A204.1 (cell line): ENCODE measurements around the gene CANX.
"Not testable (repeated sequence)": the region's sequence is repeated elsewhere in the genome, so short reads cannot be mapped to it uniquely, and the experiment has no call there.

Source experiments
- FAIRE-seq: peaks from 2 replicates; lab custom pipeline; 2012; peaks lifted over from hg19 to GRCh38; lab: Jason Lieb, UNC

Gene CANX

GRCh38 chr5:179698935-179699615 is at the start of gene CANX:
CANX (plus strand) TSS chr5:179698967; CDS start chr5:179705682, 6,715 bp downstream.
- no peak for FAIRE-seq

- FAIRE-seq = not testable (repeated sequence)
Measured at GRCh38 chr5:179649166-179649703, 49.5 kb upstream of the CANX start.

- not testable (repeated sequence) for FAIRE-seq
Measured at GRCh38 chr5:179650245-179650644, 48.5 kb upstream of the CANX start.

- FAIRE-seq = not testable (repeated sequence)
Measured at GRCh38 chr5:179653135-179653534, 45.6 kb upstream of the CANX start.

GRCh38 chr5:179657302-179658178 is 41.2 kb upstream of the CANX start:
- not testable (repeated sequence) for FAIRE-seq

- not testable (repeated sequence) for FAIRE-seq
Measured at GRCh38 chr5:179658179-179658856, 40.4 kb upstream of the CANX start.

GRCh38 chr5:179661647-179662046 is 37.1 kb upstream of the CANX start:
- FAIRE-seq = not testable (repeated sequence)

- FAIRE-seq = no peak
Measured at GRCh38 chr5:179668391-179668790, 30.4 kb upstream of the CANX start.

GRCh38 chr5:179678223-179679013 is 20.3 kb upstream of the CANX start:
- FAIRE-seq = no peak

- no peak for FAIRE-seq
Measured at GRCh38 chr5:179679014-179679674, 19.6 kb upstream of the CANX start.

GRCh38 chr5:179680014-179680779 is 18.6 kb upstream of the CANX start:
- no peak for FAIRE-seq

- FAIRE-seq = no peak
Measured at GRCh38 chr5:179680780-179681401, 17.9 kb upstream of the CANX start, which contains the start of gene CBY3. CBY3 (minus strand) TSS chr5:179681034; CDS start chr5:179680918, 116 bp downstream.

GRCh38 chr5:179689212-179689611 is 9.6 kb upstream of the CANX start:
- FAIRE-seq = not testable (repeated sequence)

GRCh38 chr5:179694561-179694960 is 4.2 kb upstream of the CANX start:
- FAIRE-seq = no peak

- FAIRE-seq = no peak
Measured at GRCh38 chr5:179696603-179697002, 2.2 kb upstream of the CANX start.

- FAIRE-seq = no peak
Measured at GRCh38 chr5:179697108-179697507, 1.7 kb upstream of the CANX start.

- FAIRE-seq = not testable (repeated sequence)
Measured at GRCh38 chr5:179697543-179697942, 1.2 kb upstream of the CANX start.

- peak; percentile 52 for FAIRE-seq
Measured at GRCh38 chr5:179697993-179698934, 503 bp upstream of the CANX start.
